Neural cell (in vitro differentiated cells): ENCODE data around the gene ZMYM5. TPM values are rescaled to one million over a fixed set of nuclear protein-coding genes. Genes with fewer than 3 reads are reported as not detected.

ENCODE experiments used
- H2AFZ ChIP-seq: fragments of 200-600, 300-800 bp; sonication (generic), shearing (Covaris generic); 2 replicates; pipeline ENCODE4 v1.6.0; 2014; ENCODE audit warnings: low read depth, mild to moderate bottlenecking, antibody characterized with exemption, low read length, moderate library complexity
- H3F3A ChIP-seq: fragments of 200-600 bp; shearing (Covaris generic); 2 replicates; pipeline ENCODE4 v1.6.1; 2016; ENCODE audit warnings: mild to moderate bottlenecking, moderate library complexity, mixed read lengths, antibody characterized with exemption, low read length; ENCODE audit not compliant: insufficient read depth, poor library complexity, severe bottlenecking
- H3K27ac ChIP-seq: fragments of 200-600, 300-800 bp; sonication (generic), shearing (Covaris generic); 2 replicates; pipeline ENCODE4 v1.5.1; 2014; ENCODE audit warnings: mild to moderate bottlenecking, low read length, moderate library complexity
- H3K27me3 ChIP-seq: fragments of 300-800, 200-600 bp; sonication (generic), shearing (Covaris generic); 2 replicates; pipeline ENCODE4 v1.6.0; 2014; ENCODE audit warnings: mild to moderate bottlenecking, low read depth, low read length, moderate library complexity; ENCODE audit not compliant: insufficient read depth
- H3K36me3 ChIP-seq: fragments of 300-800, 200-600 bp; sonication (generic), shearing (Covaris generic); 2 replicates; pipeline ENCODE4 v1.5.1; 2014; ENCODE audit warnings: mild to moderate bottlenecking, antibody characterized with exemption, low read length, moderate library complexity; ENCODE audit not compliant: insufficient read depth
- H3K4me2 ChIP-seq: fragments of 300-800, 200-600 bp; sonication (generic), shearing (Covaris generic); 2 replicates; pipeline ENCODE4 v1.6.0; 2014; ENCODE audit warnings: mild to moderate bottlenecking, low read length
- H3K4me3 ChIP-seq: fragments of 300-800, 200-600 bp; sonication (generic), shearing (Covaris generic); 2 replicates; pipeline ENCODE4 v1.5.1; 2014; ENCODE audit warnings: mild to moderate bottlenecking, low read length, moderate library complexity
- H3K79me2 ChIP-seq: fragments of 200-600 bp; shearing (Covaris generic); replicated peaks from 2 replicates; pipeline ENCODE4 v1.6.0; 2014; ENCODE audit warnings: mild to moderate bottlenecking, low read length, moderate library complexity; ENCODE audit not compliant: insufficient read depth
- H3K9ac ChIP-seq: fragments of 300-800, 200-600 bp; sonication (generic), shearing (Covaris generic); 2 replicates; pipeline ENCODE4 v1.6.1; 2016; ENCODE audit warnings: mild to moderate bottlenecking, low read length, mixed read lengths
- H3K9me2 ChIP-seq: fragments of 200-600 bp; shearing (Covaris generic); 2 replicates; pipeline ENCODE4 v1.6.1; 2016; ENCODE audit warnings: mild to moderate bottlenecking, low read length, mixed read lengths; ENCODE audit not compliant: insufficient read depth
- H3K9me3 ChIP-seq: fragments of 200-600, 300-800 bp; sonication (generic), shearing (Covaris generic); 2 replicates; pipeline ENCODE4 v1.6.1; 2016; ENCODE audit warnings: mild to moderate bottlenecking, mixed run types, low read length, moderate library complexity, mixed read lengths
- H4K20me1 ChIP-seq: fragments of 200-600 bp; shearing (Covaris generic); 2 replicates; pipeline ENCODE4 v1.6.1; 2016; ENCODE audit warnings: mild to moderate bottlenecking, mixed run types; ENCODE audit not compliant: insufficient read depth
- EP300 ChIP-seq: fragments of 450-650 bp; conservative IDR thresholded peaks from 2 replicates; pipeline ENCODE4 v1.6.1; 2014; ENCODE audit warnings: antibody characterized with exemption, mild to moderate bottlenecking, moderate library complexity; ENCODE audit not compliant: poor library complexity, severe bottlenecking
- EZH2 ChIP-seq: fragments of 200-600, 300-800 bp; shearing (Covaris generic), sonication (generic); IDR thresholded peaks from 2 replicates; pipeline ENCODE4 v1.6.1; 2014; ENCODE audit warnings: antibody characterized with exemption, low read length, borderline replicate concordance, mild to moderate bottlenecking; ENCODE audit not compliant: insufficient read depth, poor library complexity, severe bottlenecking
- MXI1 ChIP-seq: fragments of 450-650 bp; conservative IDR thresholded peaks from 2 replicates; pipeline ENCODE4 v1.6.1; 2014; ENCODE audit warnings: antibody characterized with exemption, mild to moderate bottlenecking; ENCODE audit not compliant: poor library complexity, severe bottlenecking
- POLR2AphosphoS5 ChIP-seq: IDR thresholded peaks from 2 replicates; pipeline ENCODE4 v1.6.1; 2012
- RAD21 ChIP-seq: fragments of 450-650 bp; conservative IDR thresholded peaks from 2 replicates; pipeline ENCODE4 v1.6.1; 2014; ENCODE audit warnings: antibody characterized with exemption, mild to moderate bottlenecking, moderate library complexity
- REST ChIP-seq: IDR thresholded peaks from 2 replicates; pipeline ENCODE4 v1.6.1; 2012; ENCODE audit warnings: borderline replicate concordance
- SMC3 ChIP-seq: fragments of 450-650 bp; conservative IDR thresholded peaks from 2 replicates; pipeline ENCODE4 v1.6.1; 2014; ENCODE audit warnings: antibody characterized with exemption, mild to moderate bottlenecking, moderate library complexity; ENCODE audit not compliant: poor library complexity
- TAF1 ChIP-seq: IDR thresholded peaks from 2 replicates; pipeline ENCODE4 v1.6.1; 2012; ENCODE audit warnings: low read depth
- polyA plus RNA-seq: library from polyadenylated mRNA; depleted of rRNA; stranded (reverse); fragments of >200 nt; gene quantifications from 2 replicates; pipeline ENCODE4 v1.2.3, GENCODE V29; 2014
- TF ChIP-seq, protein P1 (sequence below): fragments of 450-650 bp; IDR thresholded peaks from 2 replicates; pipeline ENCODE4 v1.5.1; 2014; ENCODE audit warnings: antibody characterized with exemption, mild to moderate bottlenecking, moderate library complexity; ENCODE audit not compliant: poor library complexity, severe bottlenecking

Gene ZMYM5
- polyA plus RNA-seq, 1 donor from 2014 or later: 26.1 TPM

DNA sequence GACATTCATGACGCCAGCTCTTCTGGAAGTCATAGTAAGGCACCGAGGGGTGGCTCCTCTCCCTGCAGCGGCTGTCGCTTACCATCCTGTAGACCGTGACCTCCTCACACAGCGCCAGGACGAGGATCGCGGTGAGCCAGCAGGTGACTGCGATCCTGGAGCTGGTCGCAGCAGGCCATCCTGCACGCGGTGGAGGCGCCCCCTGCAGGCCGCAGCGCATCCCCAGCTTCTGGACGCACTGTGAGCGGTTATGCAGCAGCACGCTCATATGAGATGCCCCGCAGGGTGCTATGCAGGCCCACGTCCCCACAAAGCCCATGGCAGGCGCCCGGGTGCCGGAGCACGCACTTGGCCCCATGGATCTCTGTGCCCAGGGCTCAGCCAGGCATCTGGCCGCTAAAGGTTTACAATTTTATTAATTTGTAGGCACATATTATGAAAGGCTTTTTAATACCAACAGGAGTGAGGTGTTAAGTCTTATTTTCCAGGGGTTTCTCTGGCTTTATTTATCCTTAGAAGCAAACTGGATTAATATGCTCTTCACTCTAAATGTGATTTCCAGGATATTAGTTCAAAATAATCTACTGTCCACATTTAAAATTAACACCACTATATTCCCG is 45.1 kb downstream of the ZMYM5 start:
- Histone ChIP-seq H3K27ac (no peak overlapping the region), H3K36me3 (no peaks in the 10 kb centered on the region), H2AFZ (no peak overlapping the region), H3F3A (no peaks in the 10 kb centered on the region), H3K9me3 (peaks cover 3% of the 10 kb centered on the region), H3K79me2 (no peaks in the 10 kb centered on the region), H3K27me3 (no peaks in the 10 kb centered on the region), H3K9me2 (no peaks in the 10 kb centered on the region), H3K4me3 (no peak overlapping the region), H4K20me1 (no peaks in the 10 kb centered on the region), H3K9ac (no peak overlapping the region), H3K4me2 (no peak overlapping the region)
- no peak for TF ChIP-seq EZH2
- no peak for TF ChIP-seq EP300
- TF ChIP-seq REST: no peak
- TF ChIP-seq, protein P1, sequence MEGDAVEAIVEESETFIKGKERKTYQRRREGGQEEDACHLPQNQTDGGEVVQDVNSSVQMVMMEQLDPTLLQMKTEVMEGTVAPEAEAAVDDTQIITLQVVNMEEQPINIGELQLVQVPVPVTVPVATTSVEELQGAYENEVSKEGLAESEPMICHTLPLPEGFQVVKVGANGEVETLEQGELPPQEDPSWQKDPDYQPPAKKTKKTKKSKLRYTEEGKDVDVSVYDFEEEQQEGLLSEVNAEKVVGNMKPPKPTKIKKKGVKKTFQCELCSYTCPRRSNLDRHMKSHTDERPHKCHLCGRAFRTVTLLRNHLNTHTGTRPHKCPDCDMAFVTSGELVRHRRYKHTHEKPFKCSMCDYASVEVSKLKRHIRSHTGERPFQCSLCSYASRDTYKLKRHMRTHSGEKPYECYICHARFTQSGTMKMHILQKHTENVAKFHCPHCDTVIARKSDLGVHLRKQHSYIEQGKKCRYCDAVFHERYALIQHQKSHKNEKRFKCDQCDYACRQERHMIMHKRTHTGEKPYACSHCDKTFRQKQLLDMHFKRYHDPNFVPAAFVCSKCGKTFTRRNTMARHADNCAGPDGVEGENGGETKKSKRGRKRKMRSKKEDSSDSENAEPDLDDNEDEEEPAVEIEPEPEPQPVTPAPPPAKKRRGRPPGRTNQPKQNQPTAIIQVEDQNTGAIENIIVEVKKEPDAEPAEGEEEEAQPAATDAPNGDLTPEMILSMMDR: no peak
- no peak for TF ChIP-seq TAF1
- TF ChIP-seq POLR2AphosphoS5: no peak
- TF ChIP-seq RAD21: no peak
- TF ChIP-seq MXI1: no peak

GRCh38 chr13:19817510-19818158 is 45.8 kb downstream of the ZMYM5 start:
- Histone ChIP-seq H3K36me3 (no peaks in the 10 kb centered on the region), H3K79me2 (no peaks in the 10 kb centered on the region), H3K4me3 (no peak overlapping the region), H4K20me1 (no peaks in the 10 kb centered on the region), H3F3A (no peaks in the 10 kb centered on the region), H3K9ac (no peak overlapping the region), H2AFZ (no peak overlapping the region), H3K27ac (no peak overlapping the region), H3K9me2 (no peaks in the 10 kb centered on the region), H3K27me3 (no peaks in the 10 kb centered on the region), H3K4me2 (no peak overlapping the region), H3K9me3 (peaks cover 3% of the 10 kb centered on the region)
- TF ChIP-seq MXI1 (no peak), REST (no peak), SMC3 (no peak), EP300 (no peak), POLR2AphosphoS5 (no peak), RAD21 (no peak), EZH2 (no peak), TAF1 (no peak)
- TF ChIP-seq, protein P1: no peak
